Ammon's horn (tissue), 1 donor: ENCODE measurements around the gene PHACTR2.
"Not testable (repeated sequence)": the region's sequence is repeated elsewhere in the genome, so short reads cannot be mapped to it uniquely, and the experiment has no call there.

ENCODE experiments used
- DNase-seq: peaks from one replicate; pipeline ENCODE4 v3.0.0-alpha.2; 2016; ENCODE audit warnings: low spot score

Gene PHACTR2

DNA sequence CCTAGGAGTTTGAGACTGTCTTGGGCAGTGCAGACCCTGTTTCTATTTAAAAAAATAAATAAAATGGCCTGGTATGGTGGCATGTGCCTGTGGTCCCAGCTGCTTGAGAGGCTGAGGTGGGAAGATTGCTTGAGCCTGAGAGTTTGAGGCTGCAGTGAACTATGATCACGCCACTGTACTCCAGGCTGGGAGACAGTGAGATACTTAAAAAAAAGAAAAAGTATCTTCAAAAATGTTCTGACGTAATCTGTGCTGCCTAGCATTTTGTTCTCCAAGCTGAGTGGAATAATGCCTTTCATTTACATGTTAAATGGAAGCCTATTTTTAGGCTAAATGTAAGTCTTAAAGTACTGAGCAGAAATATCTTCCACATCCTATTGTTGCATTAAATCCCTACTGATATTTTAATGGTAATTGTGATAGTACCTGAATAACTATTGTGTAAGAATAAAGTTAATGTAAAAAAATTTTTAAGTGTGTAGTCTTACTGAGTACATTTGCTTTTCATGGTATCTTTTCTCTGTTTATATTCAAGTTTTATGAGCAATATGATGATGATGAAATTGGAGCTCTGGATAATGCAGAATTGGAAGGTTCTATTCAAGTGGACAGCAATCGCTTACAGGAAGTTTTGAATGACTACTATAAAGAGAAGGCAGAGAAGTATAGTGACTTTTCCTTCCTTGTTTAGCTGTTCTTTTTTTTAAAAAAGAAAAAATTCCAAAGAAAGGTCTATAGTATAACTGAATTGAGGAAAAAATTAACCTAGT lies 182.3 kb downstream of the PHACTR2 start:
- DNase-seq: no peak

- no peak for DNase-seq
Observed at GRCh38 chr6:143863771-143864170, 186.0 kb downstream of the PHACTR2 start.

GRCh38 chr6:143864234-143864633 lies 186.5 kb downstream of the PHACTR2 start, which contains the start of gene ZC2HC1B:
TSS of gene ZC2HC1B (plus strand) at chr6:143864474. CDS start at chr6:143864540, 66 bp downstream.
- no peak for DNase-seq

DNA sequence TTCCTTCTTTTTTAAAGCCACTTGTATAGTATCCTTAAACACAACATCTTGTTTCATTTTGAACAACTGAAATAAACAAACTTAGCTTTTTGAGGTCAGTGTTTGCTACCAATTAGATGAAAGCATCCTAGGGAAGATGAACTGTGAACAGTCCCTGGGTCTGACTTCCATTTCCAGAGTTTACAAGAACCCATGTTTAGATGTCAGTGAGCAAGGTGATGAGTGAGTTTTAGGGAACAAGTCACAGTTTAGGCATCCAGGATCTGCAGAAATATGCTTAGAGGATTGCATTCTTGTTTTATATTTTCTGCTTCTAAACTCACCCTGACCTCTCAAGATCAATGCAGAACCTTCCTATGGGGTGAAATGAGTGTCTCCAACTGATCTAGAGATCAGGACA lies 189.5 kb downstream of the PHACTR2 start:
- DNase-seq: no peak

DNA sequence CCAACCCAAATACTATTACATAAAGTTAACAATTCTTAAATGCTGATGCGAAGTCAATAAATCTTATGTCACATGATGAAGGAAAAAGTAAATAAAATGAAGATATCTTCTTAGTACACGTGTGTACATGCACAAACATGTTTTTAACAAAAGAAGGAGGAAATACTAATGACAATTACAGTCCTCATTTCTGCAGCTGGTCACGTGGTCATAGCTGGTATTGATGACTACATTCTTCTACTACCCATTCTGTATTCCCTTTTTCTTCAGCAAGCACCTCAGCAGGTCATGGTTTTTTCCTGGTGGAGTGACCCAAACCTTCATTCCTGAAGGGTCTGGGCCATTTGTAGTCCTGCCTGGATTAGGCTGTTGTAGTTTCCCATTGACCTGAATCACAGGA lies 191.0 kb downstream of the PHACTR2 start:
- DNase-seq: not testable (repeated sequence)

DNA sequence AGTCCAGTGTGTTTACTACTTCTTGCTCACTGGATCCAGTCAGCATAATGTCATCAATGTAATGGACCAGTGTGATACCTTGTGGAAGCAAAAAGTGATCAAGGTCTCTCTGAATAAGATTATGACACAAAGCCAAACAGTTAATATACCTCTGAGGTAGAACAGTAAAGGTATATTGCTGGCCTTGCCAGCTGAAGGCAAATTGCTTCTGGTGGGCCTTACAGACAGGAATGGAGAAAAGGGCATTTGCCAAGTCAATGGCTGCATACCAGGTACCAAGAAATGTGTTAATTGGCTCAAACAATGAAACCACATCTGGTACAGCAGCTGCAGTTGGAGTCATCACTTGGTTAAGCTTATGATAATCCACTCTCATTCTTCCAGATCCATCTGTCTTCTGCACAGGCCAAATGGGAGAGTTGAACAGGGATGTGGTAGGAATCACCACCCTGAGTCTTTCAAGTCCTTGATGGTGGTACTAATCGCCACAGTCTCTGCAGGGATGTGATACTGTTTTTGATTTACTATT lies 193.5 kb downstream of the PHACTR2 start:
- not testable (repeated sequence) for DNase-seq

DNA sequence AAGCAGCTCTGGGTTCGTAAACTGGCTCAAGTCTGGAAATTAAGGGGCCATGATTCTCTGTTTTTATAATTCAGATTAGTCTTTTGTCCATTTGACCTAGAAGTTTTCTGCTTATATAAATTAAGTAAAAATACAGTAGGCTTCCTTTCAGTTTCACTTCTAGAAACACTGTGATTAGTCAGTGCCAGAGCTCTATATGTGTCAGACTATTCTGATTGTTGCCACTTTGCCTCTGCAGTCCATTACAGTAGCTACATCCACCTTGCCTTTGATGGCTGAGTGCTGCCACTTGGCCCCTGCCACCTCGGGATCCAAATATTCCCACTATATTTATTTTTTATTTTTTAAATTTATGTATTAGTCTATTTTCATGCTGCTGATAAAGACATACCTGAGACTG lies 194.4 kb downstream of the PHACTR2 start:
- no peak for DNase-seq

- DNase-seq: not testable (repeated sequence)
Observed at GRCh38 chr6:143873600-143873999, 195.8 kb downstream of the PHACTR2 start.

- not testable (repeated sequence) for DNase-seq
Observed at GRCh38 chr6:143874503-143874902, 196.7 kb downstream of the PHACTR2 start.

GRCh38 chr6:143877584-143878271 lies 200.0 kb downstream of the PHACTR2 start:
- DNase-seq: no peak

GRCh38 chr6:143878272-143878760 lies 200.6 kb downstream of the PHACTR2 start:
- DNase-seq: no peak

DNA sequence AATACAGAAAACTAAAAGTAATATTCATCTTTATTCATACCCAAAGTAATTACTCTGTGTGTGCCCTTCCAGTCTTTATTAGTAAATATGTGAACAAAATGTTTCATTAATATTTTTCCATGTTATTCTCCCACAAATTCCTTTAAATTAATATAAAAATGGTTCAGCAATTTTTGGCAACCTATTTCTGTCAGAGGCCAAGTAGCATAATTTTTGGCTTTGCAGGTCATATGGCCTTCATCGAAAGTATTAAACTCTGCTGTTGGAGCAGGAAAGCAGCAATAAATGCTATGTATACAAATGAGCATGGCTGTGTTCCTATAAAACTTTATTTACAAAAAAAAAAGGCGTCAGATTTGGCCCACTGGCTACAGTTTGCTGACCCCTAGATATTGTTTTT lies 202.6 kb downstream of the PHACTR2 start:
- DNase-seq: no peak
